Aorta (tissue), 5 donors: ENCODE data around the gene GRXCR1. TPM values are rescaled to one million over a fixed set of nuclear protein-coding genes. Genes with fewer than 3 reads are reported as not detected.

Experiments
- ATAC-seq: fragments of 200-7000 bp; cut with Tn5 transposase; one replicate; pipeline ENCODE4 v1.9.1; 2022; ENCODE audit warnings: moderate library complexity; ENCODE audit not compliant: low FRiP score
- DNase-seq, 2 donors: peaks; one replicate each; pipeline ENCODE4 v3.0.0-alpha.2; 2020
- H3K27ac ChIP-seq, 2 donors: one replicate each; pipeline ENCODE4 v1.5.1; 2013; ENCODE audit warnings: low read length in 2 of 2, mild to moderate bottlenecking in 2 of 2, moderate library complexity in 2 of 2, control low read depth in 1 of 2, inconsistent platforms in 1 of 2, low read depth in 1 of 2
- H3K27me3 ChIP-seq, 2 donors: one replicate each; pipeline ENCODE4 v1.6.1; 2013; ENCODE audit warnings: control low read depth in 1 of 2, low read length in 1 of 2, mild to moderate bottlenecking in 1 of 2, moderate library complexity in 1 of 2; ENCODE audit not compliant: insufficient read depth in 2 of 2, control insufficient read depth in 1 of 2
- H3K36me3 ChIP-seq, 2 donors: one replicate each; pipeline ENCODE4 v1.6.1; 2013; ENCODE audit warnings: control low read depth in 1 of 2, low read length in 1 of 2, mild to moderate bottlenecking in 1 of 2; ENCODE audit not compliant: insufficient read depth in 2 of 2, control insufficient read depth in 1 of 2
- H3K4me1 ChIP-seq, 2 donors: one replicate each; pipeline ENCODE4 v1.6.1; 2013; ENCODE audit warnings: low read length in 2 of 2, control low read depth in 1 of 2, mild to moderate bottlenecking in 1 of 2, moderate library complexity in 1 of 2; ENCODE audit not compliant: insufficient read depth in 2 of 2, control insufficient read depth in 1 of 2
- H3K4me3 ChIP-seq, 2 donors: one replicate each; pipeline ENCODE4 v1.5.1; 2013; ENCODE audit warnings: low read length in 2 of 2, control low read depth in 1 of 2, mild to moderate bottlenecking in 1 of 2
- H3K9me3 ChIP-seq: one replicate; pipeline ENCODE4 v1.6.1; 2013; ENCODE audit warnings: mild to moderate bottlenecking, low read length; ENCODE audit not compliant: control insufficient read depth
- WGBS, 2 donors: extraction: QIAGEN DNeasy Blood & Tissue Kit; methylation state at CpG; one replicate each; pipeline ENCODE4 v1.1.7; 2013; 5-methylcytosine and 5-hydroxymethylcytosine counted together
- intact Hi-C, 2 donors: fragments of 100-400 bp; cut with DNase I; formaldehyde crosslinking; loops; one replicate each; pipeline versions ENCODE4 v1.14.2 to v1.15.0; 2022
- polyA plus RNA-seq, 2 donors: library from polyadenylated mRNA; stranded (reverse); fragments of 200-250 nt; gene quantifications; one replicate each; pipeline ENCODE4 v1.2.3, GENCODE V29; 2013
- total RNA-seq, 2 donors: library from RNA; stranded (reverse); fragmentation: NEBNext Ultra II Directional; extraction: Animal tissue kit (Norgen Biotek cat#: 25700); gene quantifications; one replicate each; pipeline ENCODE4 v1.2.1, GENCODE V29; 2021
- donor health status: healthy with polysubstance abuse.
- donor health status: Bipolar disorder and iron deficiency.
- donor health status: DM: no; HTN: no; CAD: no.
- donor health status: DM: no; HTN: no; CAD: no.
- donor health status: DM: yes; HTN: yes; CAD: no.

GRXCR1 gene
- total and polyA plus RNA-seq, 4 donors = not detected

- Histone ChIP-seq H3K36me3 (no peaks in the 10 kb centered on the region), H3K9me3 (no peaks in the 10 kb centered on the region), H3K4me3 (no peak overlapping the region), H3K27me3 (no peaks in the 10 kb centered on the region), H3K27ac (no peak overlapping the region), H3K4me1 (no peaks in the 10 kb centered on the region)
- ATAC-seq (no peak), DNase-seq (no peak)
- 36% methylated on average over 10 of the region's 10 CpGs for WGBS, 2 donors
- intact Hi-C loops = no loop called here
Observed at GRCh38 chr4:42954963-42955669, 62.6 kb downstream of the GRXCR1 start.

GRCh38 chr4:42955746-42956505 is 63.4 kb downstream of the GRXCR1 start:
- no peaks in the 10 kb centered on the region for H3K4me1 ChIP-seq
- H3K36me3 ChIP-seq = no peaks in the 10 kb centered on the region
- DNase-seq = no peak
- H3K27me3 ChIP-seq = no peaks in the 10 kb centered on the region
- intact Hi-C loops = no loop called here
- 60% methylated on average over 5 of the region's 5 CpGs for WGBS, 2 donors
- no peak for ATAC-seq
- no peak overlapping the region for H3K4me3 ChIP-seq
- no peak overlapping the region for H3K27ac ChIP-seq
- no peaks in the 10 kb centered on the region for H3K9me3 ChIP-seq

GRCh38 chr4:42965326-42965725 is 72.8 kb downstream of the GRXCR1 start:
- no peak for ATAC-seq

GRCh38 chr4:42985976-42986375 is 93.5 kb downstream of the GRXCR1 start:
- H3K27me3 ChIP-seq = no peaks in the 10 kb centered on the region
- ATAC-seq = no peak
- H3K9me3 ChIP-seq = no peaks in the 10 kb centered on the region
- no peak for DNase-seq
- intact Hi-C loops = no loop called here
- H3K36me3 ChIP-seq = no peaks in the 10 kb centered on the region
- no peaks in the 10 kb centered on the region for H3K4me1 ChIP-seq
- H3K4me3 ChIP-seq = no peak overlapping the region
- H3K27ac ChIP-seq = no peak overlapping the region

More at GRCh38 chr4:42965326-42965725, 72.8 kb downstream of the GRXCR1 start:
- Histone ChIP-seq H3K9me3 (no peaks in the 10 kb centered on the region), H3K27me3 (no peaks in the 10 kb centered on the region), H3K4me1 (no peaks in the 10 kb centered on the region), H3K36me3 (no peaks in the 10 kb centered on the region), H3K27ac (no peak overlapping the region), H3K4me3 (no peak overlapping the region)
- intact Hi-C loops = no loop called here
- WGBS, 2 donors = 29 to 31% methylated on average over 2 of the region's 2 CpGs
- DNase-seq = no peak

GRCh38 chr4:42995343-42995944 is 102.9 kb downstream of the GRXCR1 start:
- DNase-seq = no peak
- H3K27ac ChIP-seq = no peak overlapping the region
- H3K27me3 ChIP-seq = no peaks in the 10 kb centered on the region
- intact Hi-C loops = loop anchor here (10.0 kb wide), 3 partner anchors 119 to 1629 kb away; no protein-coding TSS in a partner anchor
- no peak for ATAC-seq
- H3K36me3 ChIP-seq = no peaks in the 10 kb centered on the region
- no peaks in the 10 kb centered on the region for H3K4me1 ChIP-seq
- no peaks in the 10 kb centered on the region for H3K9me3 ChIP-seq
- no peak overlapping the region for H3K4me3 ChIP-seq
- WGBS, 2 donors = 32 to 33% methylated on average over 6 of the region's 6 CpGs

GRCh38 chr4:43008793-43009192 is 116.3 kb downstream of the GRXCR1 start:
- H3K4me3 ChIP-seq = no peak overlapping the region
- 97 to 98% methylated on average over 1 of the region's 1 CpG for WGBS, 2 donors
- intact Hi-C loops = no loop called here
- H3K27me3 ChIP-seq = no peaks in the 10 kb centered on the region
- no peaks in the 10 kb centered on the region for H3K4me1 ChIP-seq
- no peak overlapping the region for H3K27ac ChIP-seq
- H3K36me3 ChIP-seq = no peaks in the 10 kb centered on the region
- ATAC-seq = no peak
- peaks cover 1% of the 10 kb centered on the region for H3K9me3 ChIP-seq
- DNase-seq = no peak

GRCh38 chr4:43014256-43014655 is 121.7 kb downstream of the GRXCR1 start:
- DNase-seq (no peak), ATAC-seq (no peak)
- no peaks in the 10 kb centered on the region for H3K4me1 ChIP-seq
- no peaks in the 10 kb centered on the region for H3K9me3 ChIP-seq
- no peak overlapping the region for H3K4me3 ChIP-seq
- H3K27me3 ChIP-seq = no peaks in the 10 kb centered on the region
- H3K36me3 ChIP-seq = no peaks in the 10 kb centered on the region
- WGBS, 2 donors = 97 to 100% methylated on average over 4 of the region's 4 CpGs
- intact Hi-C loops = no loop called here
- H3K27ac ChIP-seq = no peak overlapping the region

- Histone ChIP-seq H3K9me3 (peaks cover 3% of the 10 kb centered on the region), H3K27me3 (peaks cover 0 to 1% of the 10 kb centered on the region in 2 donors), H3K4me1 (no peaks in the 10 kb centered on the region), H3K27ac (no peak overlapping the region), H3K4me3 (no peak overlapping the region), H3K36me3 (no peaks in the 10 kb centered on the region)
- DNase-seq = no peak
- WGBS, 2 donors = 21 to 27% methylated on average over 1 of the region's 1 CpG
- ATAC-seq = no peak
- intact Hi-C loops = no loop called here
Observed at GRCh38 chr4:43041632-43042031, 149.1 kb downstream of the GRXCR1 start.
